ENCODE measurements around the gene SERPINB12.

The SERPINB12 gene

GRCh38 chr18:63567276-63567675 lies 25.1 kb downstream of the SERPINB12 start:
- Mint-ChIP-seq H3K4me3 (no peak overlapping the region), H3K4me1 (ENCODE audit: low read depth) (no peaks in the 10 kb centered on the region), H3K9me3 (no peaks in the 10 kb centered on the region), H3K36me3 (ENCODE audit: low read depth) (no peaks in the 10 kb centered on the region), H3K27ac (no peak overlapping the region), H3K27me3 (peaks cover 24% of the 10 kb centered on the region)
- DNase-seq = no peak

- H3K36me3 Mint-ChIP-seq (ENCODE audit: low read depth) = no peaks in the 10 kb centered on the region
Measured at GRCh38 chr18:63567825-63568224, 25.7 kb downstream of the SERPINB12 start.

GRCh38 chr18:63570721-63571120 lies 28.6 kb downstream of the SERPINB12 start:
- no peak for DNase-seq

More at GRCh38 chr18:63567825-63568224, 25.7 kb downstream of the SERPINB12 start:
- Mint-ChIP-seq H3K27ac (no peak overlapping the region), H3K9me3 (no peaks in the 10 kb centered on the region), H3K4me1 (ENCODE audit: low read depth) (no peaks in the 10 kb centered on the region), H3K27me3 (peaks cover 28% of the 10 kb centered on the region), H3K4me3 (no peak overlapping the region)
- no peak for DNase-seq

GRCh38 chr18:63575681-63576080 lies 33.5 kb downstream of the SERPINB12 start:
- Mint-ChIP-seq H3K27ac (no peak overlapping the region), H3K4me3 (no peak overlapping the region), H3K27me3 (peaks cover 11% of the 10 kb centered on the region), H3K4me1 (ENCODE audit: low read depth) (no peaks in the 10 kb centered on the region), H3K9me3 (no peaks in the 10 kb centered on the region), H3K36me3 (ENCODE audit: low read depth) (no peaks in the 10 kb centered on the region)
- DNase-seq = no peak

More at GRCh38 chr18:63570721-63571120, 28.6 kb downstream of the SERPINB12 start:
- no peaks in the 10 kb centered on the region for H3K4me1 Mint-ChIP-seq (ENCODE audit: low read depth)
- H3K27ac Mint-ChIP-seq = no peak overlapping the region
- no peaks in the 10 kb centered on the region for H3K36me3 Mint-ChIP-seq (ENCODE audit: low read depth)
- no peaks in the 10 kb centered on the region for H3K9me3 Mint-ChIP-seq
- H3K4me3 Mint-ChIP-seq = no peak overlapping the region
- H3K27me3 Mint-ChIP-seq = peaks cover 25% of the 10 kb centered on the region

GRCh38 chr18:63578357-63578958 lies 36.3 kb downstream of the SERPINB12 start:
- peaks cover 5% of the 10 kb centered on the region for H3K27me3 Mint-ChIP-seq
- H3K36me3 Mint-ChIP-seq (ENCODE audit: low read depth) = no peaks in the 10 kb centered on the region
- H3K4me3 Mint-ChIP-seq = no peak overlapping the region
- no peaks in the 10 kb centered on the region for H3K9me3 Mint-ChIP-seq
- no peak for DNase-seq
- no peak overlapping the region for H3K27ac Mint-ChIP-seq
- H3K4me1 Mint-ChIP-seq (ENCODE audit: low read depth) = no peaks in the 10 kb centered on the region

- no peak overlapping the region for H3K4me3 Mint-ChIP-seq
- H3K9me3 Mint-ChIP-seq = no peaks in the 10 kb centered on the region
- H3K36me3 Mint-ChIP-seq (ENCODE audit: low read depth) = no peaks in the 10 kb centered on the region
- H3K27ac Mint-ChIP-seq = no peak overlapping the region
- H3K4me1 Mint-ChIP-seq (ENCODE audit: low read depth) = no peaks in the 10 kb centered on the region
- no peak for DNase-seq
- H3K27me3 Mint-ChIP-seq = peaks cover 7% of the 10 kb centered on the region
Measured at GRCh38 chr18:63579616-63580015, 37.4 kb downstream of the SERPINB12 start.

- Mint-ChIP-seq H3K27ac (no peak overlapping the region), H3K4me3 (no peak overlapping the region), H3K9me3 (no peaks in the 10 kb centered on the region), H3K4me1 (ENCODE audit: low read depth) (no peaks in the 10 kb centered on the region), H3K27me3 (peaks cover 13% of the 10 kb centered on the region), H3K36me3 (ENCODE audit: low read depth) (no peaks in the 10 kb centered on the region)
- DNase-seq = no peak
Measured at GRCh38 chr18:63585988-63586387, 43.8 kb downstream of the SERPINB12 start.

GRCh38 chr18:63586431-63586830 lies 44.3 kb downstream of the SERPINB12 start:
- Mint-ChIP-seq H3K27ac (no peak overlapping the region), H3K27me3 (peaks cover 10% of the 10 kb centered on the region), H3K4me3 (no peak overlapping the region), H3K9me3 (no peaks in the 10 kb centered on the region), H3K36me3 (ENCODE audit: low read depth) (no peaks in the 10 kb centered on the region), H3K4me1 (ENCODE audit: low read depth) (no peaks in the 10 kb centered on the region)
- no peak for DNase-seq

- DNase-seq = no peak
- Mint-ChIP-seq H3K27ac (no peak within 1 kb of the TSS), H3K27me3 (peaks cover 10% of the 10 kb centered on the region), H3K4me3 (no peak within 1 kb of the TSS), H3K4me1 (ENCODE audit: low read depth) (no peaks in the 10 kb centered on the region), H3K36me3 (ENCODE audit: low read depth) (no peaks in the 10 kb centered on the region), H3K9me3 (no peaks in the 10 kb centered on the region)
Measured at GRCh38 chr18:63586966-63587365, 44.8 kb downstream of the SERPINB12 start, which contains the start of gene SERPINB13. TSS of gene SERPINB13 (plus strand) at chr18:63587343. CDS start at chr18:63588668, 1,325 bp downstream.

- Mint-ChIP-seq H3K4me1 (ENCODE audit: low read depth) (no peaks in the 10 kb centered on the region), H3K36me3 (ENCODE audit: low read depth) (no peaks in the 10 kb centered on the region), H3K27ac (no peak overlapping the region), H3K27me3 (peaks cover 10% of the 10 kb centered on the region), H3K4me3 (no peak overlapping the region), H3K9me3 (no peaks in the 10 kb centered on the region)
- no peak for DNase-seq
Measured at GRCh38 chr18:63588909-63589308, 46.7 kb downstream of the SERPINB12 start.

GRCh38 chr18:63590373-63590772 lies 48.2 kb downstream of the SERPINB12 start:
- Mint-ChIP-seq H3K4me3 (no peak overlapping the region), H3K4me1 (ENCODE audit: low read depth) (no peaks in the 10 kb centered on the region), H3K9me3 (no peaks in the 10 kb centered on the region), H3K27me3 (peaks cover 4% of the 10 kb centered on the region), H3K36me3 (ENCODE audit: low read depth) (no peaks in the 10 kb centered on the region), H3K27ac (no peak overlapping the region)
- DNase-seq = no peak

- Mint-ChIP-seq H3K4me3 (no peak overlapping the region), H3K27me3 (peaks cover 4% of the 10 kb centered on the region), H3K36me3 (ENCODE audit: low read depth) (no peaks in the 10 kb centered on the region), H3K27ac (no peak overlapping the region), H3K4me1 (ENCODE audit: low read depth) (no peaks in the 10 kb centered on the region), H3K9me3 (no peaks in the 10 kb centered on the region)
- DNase-seq = no peak
Measured at GRCh38 chr18:63590966-63591695, 49.0 kb downstream of the SERPINB12 start.

- no peak overlapping the region for H3K27ac Mint-ChIP-seq
- H3K9me3 Mint-ChIP-seq = no peaks in the 10 kb centered on the region
- H3K4me1 Mint-ChIP-seq (ENCODE audit: low read depth) = no peaks in the 10 kb centered on the region
- no peak for DNase-seq
- no peak overlapping the region for H3K4me3 Mint-ChIP-seq
- H3K27me3 Mint-ChIP-seq = peaks cover 4% of the 10 kb centered on the region
- H3K36me3 Mint-ChIP-seq (ENCODE audit: low read depth) = no peaks in the 10 kb centered on the region
Measured at GRCh38 chr18:63591725-63592124, 49.6 kb downstream of the SERPINB12 start.

- no peaks in the 10 kb centered on the region for H3K36me3 Mint-ChIP-seq (ENCODE audit: low read depth)
- no peaks in the 10 kb centered on the region for H3K9me3 Mint-ChIP-seq
- no peak overlapping the region for H3K27ac Mint-ChIP-seq
- no peak overlapping the region for H3K4me3 Mint-ChIP-seq
- no peak for DNase-seq
- H3K4me1 Mint-ChIP-seq (ENCODE audit: low read depth) = no peaks in the 10 kb centered on the region
- no peaks in the 10 kb centered on the region for H3K27me3 Mint-ChIP-seq
Measured at GRCh38 chr18:63592471-63592870, 50.3 kb downstream of the SERPINB12 start.

GRCh38 chr18:63596964-63597363 lies 54.8 kb downstream of the SERPINB12 start:
- no peaks in the 10 kb centered on the region for H3K9me3 Mint-ChIP-seq
- H3K36me3 Mint-ChIP-seq (ENCODE audit: low read depth) = no peaks in the 10 kb centered on the region
- no peaks in the 10 kb centered on the region for H3K4me1 Mint-ChIP-seq (ENCODE audit: low read depth)
- DNase-seq = no peak
- H3K27ac Mint-ChIP-seq = no peak overlapping the region
- no peaks in the 10 kb centered on the region for H3K27me3 Mint-ChIP-seq
- H3K4me3 Mint-ChIP-seq = no peak overlapping the region
